Neutrophil (primary cell): Measurements from ENCODE around the gene TNPO3.

Experiments used
- H3K27ac ChIP-seq: fragments of 200-600 bp; sonication (generic); 2 replicates; pipeline ENCODE4 v1.5.1; 2016; ENCODE audit warnings: mild to moderate bottlenecking, moderate library complexity
- H3K27me3 ChIP-seq: fragments of 200-600 bp; sonication (generic); 2 replicates; pipeline ENCODE4 v1.6.0; 2016; ENCODE audit warnings: mild to moderate bottlenecking
- H3K36me3 ChIP-seq: fragments of 200-600 bp; sonication (generic); 2 replicates; pipeline ENCODE4 v1.5.1; 2017
- H3K4me1 ChIP-seq, 2 experiments: fragments of 200-600 bp in 1 of 2; sonication (generic) in 1 of 2; 1 replicate in 1 of 2; 2 replicates in 1 of 2; pipeline versions ENCODE4 v1.5.1 to v1.6.1; 2013 to 2016; ENCODE audit warnings: low read depth in 1 of 2, low read length in 1 of 2, mild to moderate bottlenecking in 1 of 2, moderate library complexity in 1 of 2; ENCODE audit not compliant: control insufficient read depth in 1 of 2, insufficient read depth in 1 of 2
- H3K4me3 ChIP-seq, 2 experiments: fragments of 200-600 bp in 1 of 2; sonication (generic) in 1 of 2; 1 replicate in 1 of 2; 2 replicates in 1 of 2; pipeline ENCODE4 v1.5.1; 2013 to 2016; ENCODE audit warnings: low read depth in 1 of 2, low read length in 1 of 2, mild to moderate bottlenecking in 1 of 2, moderate library complexity in 1 of 2
- H3K9me3 ChIP-seq: fragments of 200-600 bp; sonication (generic); 2 replicates; pipeline ENCODE4 v1.5.1; 2016
- TF ChIP-seq, protein P1 (sequence below): fragments of 200-600 bp; sonication (generic); IDR thresholded peaks from 2 replicates; pipeline ENCODE4 v1.5.1; 2016; ENCODE audit warnings: antibody characterized with exemption

TNPO3 gene

DNA sequence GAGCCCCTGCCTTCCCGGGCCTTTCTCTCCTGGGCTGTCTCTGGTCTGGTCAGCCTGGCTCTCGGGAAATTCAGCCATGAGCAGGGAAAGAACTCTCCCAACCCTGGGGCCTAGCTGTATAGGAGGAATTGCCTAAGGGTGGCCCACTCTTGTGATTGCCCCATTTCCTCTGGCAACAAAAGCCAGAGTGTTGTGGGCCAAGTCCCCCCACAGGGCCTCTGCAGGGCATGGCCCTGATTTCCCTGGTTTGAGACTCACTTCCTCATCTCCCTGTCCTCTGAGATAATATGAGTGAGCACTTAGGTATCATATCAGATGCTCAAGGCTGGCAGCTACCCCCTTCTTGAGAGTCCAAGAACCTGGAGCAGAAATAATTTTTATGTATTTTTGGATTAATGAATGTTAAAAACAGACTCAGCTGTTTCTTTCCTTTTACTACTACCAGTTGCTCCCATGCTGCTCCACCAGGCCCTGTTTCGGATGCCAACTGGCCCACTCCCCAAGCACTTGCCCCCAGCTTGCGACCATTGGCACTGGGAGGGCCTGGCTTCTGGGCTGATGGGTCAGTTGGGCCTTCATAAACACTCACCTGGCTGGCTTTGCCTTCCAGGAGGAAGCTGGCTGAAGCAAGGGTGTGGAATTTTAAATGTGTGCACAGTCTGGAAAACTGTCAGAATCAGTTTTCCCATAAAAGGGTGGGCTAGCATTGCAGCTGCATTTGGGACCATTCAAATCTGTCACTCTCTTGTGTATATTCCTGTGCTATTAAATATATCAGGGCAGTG lies 105.7 kb downstream of the TNPO3 start:
- TF ChIP-seq, protein P1, sequence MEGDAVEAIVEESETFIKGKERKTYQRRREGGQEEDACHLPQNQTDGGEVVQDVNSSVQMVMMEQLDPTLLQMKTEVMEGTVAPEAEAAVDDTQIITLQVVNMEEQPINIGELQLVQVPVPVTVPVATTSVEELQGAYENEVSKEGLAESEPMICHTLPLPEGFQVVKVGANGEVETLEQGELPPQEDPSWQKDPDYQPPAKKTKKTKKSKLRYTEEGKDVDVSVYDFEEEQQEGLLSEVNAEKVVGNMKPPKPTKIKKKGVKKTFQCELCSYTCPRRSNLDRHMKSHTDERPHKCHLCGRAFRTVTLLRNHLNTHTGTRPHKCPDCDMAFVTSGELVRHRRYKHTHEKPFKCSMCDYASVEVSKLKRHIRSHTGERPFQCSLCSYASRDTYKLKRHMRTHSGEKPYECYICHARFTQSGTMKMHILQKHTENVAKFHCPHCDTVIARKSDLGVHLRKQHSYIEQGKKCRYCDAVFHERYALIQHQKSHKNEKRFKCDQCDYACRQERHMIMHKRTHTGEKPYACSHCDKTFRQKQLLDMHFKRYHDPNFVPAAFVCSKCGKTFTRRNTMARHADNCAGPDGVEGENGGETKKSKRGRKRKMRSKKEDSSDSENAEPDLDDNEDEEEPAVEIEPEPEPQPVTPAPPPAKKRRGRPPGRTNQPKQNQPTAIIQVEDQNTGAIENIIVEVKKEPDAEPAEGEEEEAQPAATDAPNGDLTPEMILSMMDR, result no peak
- H3K9me3 ChIP-seq, result no peaks in the 10 kb centered on the region
- no peak overlapping the region for H3K4me3 ChIP-seq
- no peaks in the 10 kb centered on the region for H3K27me3 ChIP-seq
- peaks cover 14 to 16% of the 10 kb centered on the region in 2 experiments for H3K4me1 ChIP-seq
- H3K27ac ChIP-seq, result peak overlapping the region; percentile 52
- H3K36me3 ChIP-seq, result peaks cover 89% of the 10 kb centered on the region

DNA sequence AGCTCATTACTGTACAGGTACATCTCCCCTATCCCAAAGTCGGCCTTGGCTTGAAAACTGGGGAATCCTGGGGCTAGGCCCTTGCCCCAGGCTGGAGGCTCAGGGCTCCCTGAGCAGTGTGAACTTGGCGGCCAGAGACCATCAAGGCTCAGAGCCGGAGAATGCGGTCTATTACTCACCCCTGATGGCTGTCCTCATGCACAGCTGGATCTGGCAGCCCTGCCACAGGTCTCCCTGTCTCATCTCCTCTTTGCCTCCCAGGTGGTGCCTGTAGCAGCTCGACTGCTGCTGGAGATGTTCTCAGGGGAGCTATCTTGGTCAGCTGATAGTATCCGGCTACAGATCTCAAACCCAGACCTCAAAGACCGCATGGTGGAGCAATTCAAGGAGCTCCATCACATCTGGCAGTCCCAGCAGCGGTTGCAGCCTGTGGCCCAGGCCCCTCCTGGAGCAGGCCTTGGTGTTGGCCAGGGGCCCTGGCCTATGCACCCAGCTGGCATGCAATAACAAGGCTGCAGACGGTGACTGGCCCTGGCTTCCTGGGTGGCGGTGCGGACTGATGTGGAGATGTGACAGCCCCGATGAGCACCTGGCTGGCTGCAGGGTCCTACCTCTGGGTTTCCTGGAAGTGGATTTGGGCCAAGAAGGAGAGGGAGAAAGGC lies 106.5 kb downstream of the TNPO3 start:
- peak overlapping the region; percentile 52 for H3K27ac ChIP-seq
- peaks cover 14 to 16% of the 10 kb centered on the region in 2 experiments for H3K4me1 ChIP-seq
- H3K36me3 ChIP-seq, result peaks cover 82% of the 10 kb centered on the region
- no peak overlapping the region for H3K4me3 ChIP-seq
- no peaks in the 10 kb centered on the region for H3K9me3 ChIP-seq
- H3K27me3 ChIP-seq, result no peaks in the 10 kb centered on the region
- TF ChIP-seq, protein P1, result no peak

DNA sequence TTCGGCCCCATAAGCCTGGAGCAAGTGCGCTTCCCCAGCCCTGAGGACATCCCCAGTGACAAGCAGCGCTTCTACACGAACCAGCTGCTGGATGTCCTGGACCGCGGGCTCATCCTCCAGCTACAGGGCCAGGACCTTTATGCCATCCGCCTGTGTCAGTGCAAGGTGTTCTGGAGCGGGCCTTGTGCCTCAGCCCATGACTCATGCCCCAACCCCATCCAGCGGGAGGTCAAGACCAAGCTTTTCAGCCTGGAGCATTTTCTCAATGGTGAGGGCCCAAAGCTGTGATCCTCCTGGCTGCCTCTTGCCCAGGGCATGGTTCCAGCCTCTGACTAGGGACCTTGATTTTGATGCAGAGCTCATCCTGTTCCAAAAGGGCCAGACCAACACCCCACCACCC lies 107.1 kb downstream of the TNPO3 start:
- H3K9me3 ChIP-seq, result no peaks in the 10 kb centered on the region
- peaks cover 76% of the 10 kb centered on the region for H3K36me3 ChIP-seq
- no peak overlapping the region for H3K4me3 ChIP-seq
- no peaks in the 10 kb centered on the region for H3K27me3 ChIP-seq
- H3K4me1 ChIP-seq, result peaks cover 14 to 16% of the 10 kb centered on the region in 2 experiments
- TF ChIP-seq, protein P1, result no peak
- no peak overlapping the region for H3K27ac ChIP-seq

DNA sequence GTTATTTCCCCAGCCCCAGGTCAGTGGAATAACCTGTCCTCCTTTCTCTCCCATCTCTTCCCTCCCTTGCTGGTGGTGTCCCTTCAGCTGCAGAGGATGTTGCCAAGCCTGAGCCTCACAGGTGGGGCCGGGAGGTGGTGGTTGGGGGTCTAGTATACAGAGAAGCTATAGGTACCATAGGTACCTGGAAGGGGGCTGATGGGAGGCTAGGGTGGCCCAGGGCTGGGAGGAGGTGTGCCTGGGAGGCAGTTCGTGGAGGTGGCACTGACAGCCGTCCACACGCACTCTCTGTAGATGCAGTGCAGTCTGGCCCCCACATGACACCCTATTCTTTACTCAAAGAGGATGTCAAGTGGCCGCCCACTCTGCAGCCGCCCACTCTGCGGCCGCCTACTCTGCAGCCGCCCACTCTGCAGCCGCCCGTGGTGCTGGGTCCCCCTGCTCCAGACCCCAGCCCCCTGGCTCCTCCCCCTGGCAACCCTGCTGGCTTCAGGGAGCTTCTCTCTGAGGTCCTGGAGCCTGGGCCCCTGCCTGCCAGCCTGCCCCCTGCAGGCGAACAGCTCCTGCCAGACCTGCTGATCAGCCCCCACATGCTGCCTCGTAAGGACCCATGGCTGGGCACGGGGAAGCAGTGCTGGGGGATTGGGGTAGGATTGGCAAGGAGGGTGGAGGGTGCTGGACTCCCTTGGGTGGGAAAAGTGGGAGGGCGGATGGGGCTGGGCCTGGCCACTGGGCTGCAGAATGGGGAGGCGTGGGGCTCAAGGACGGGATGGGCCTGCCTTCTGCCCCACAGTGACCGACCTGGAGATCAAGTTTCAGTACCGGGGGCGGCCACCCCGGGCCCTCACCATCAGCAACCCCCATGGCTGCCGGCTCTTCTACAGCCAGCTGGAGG lies 107.7 kb downstream of the TNPO3 start:
- Histone ChIP-seq H3K9me3 (no peaks in the 10 kb centered on the region), H3K4me1 (peaks cover 14 to 16% of the 10 kb centered on the region in 2 experiments), H3K36me3 (peaks cover 69% of the 10 kb centered on the region), H3K4me3 (no peak overlapping the region), H3K27me3 (no peaks in the 10 kb centered on the region), H3K27ac (no peak overlapping the region)
- TF ChIP-seq, protein P1, result no peak

DNA sequence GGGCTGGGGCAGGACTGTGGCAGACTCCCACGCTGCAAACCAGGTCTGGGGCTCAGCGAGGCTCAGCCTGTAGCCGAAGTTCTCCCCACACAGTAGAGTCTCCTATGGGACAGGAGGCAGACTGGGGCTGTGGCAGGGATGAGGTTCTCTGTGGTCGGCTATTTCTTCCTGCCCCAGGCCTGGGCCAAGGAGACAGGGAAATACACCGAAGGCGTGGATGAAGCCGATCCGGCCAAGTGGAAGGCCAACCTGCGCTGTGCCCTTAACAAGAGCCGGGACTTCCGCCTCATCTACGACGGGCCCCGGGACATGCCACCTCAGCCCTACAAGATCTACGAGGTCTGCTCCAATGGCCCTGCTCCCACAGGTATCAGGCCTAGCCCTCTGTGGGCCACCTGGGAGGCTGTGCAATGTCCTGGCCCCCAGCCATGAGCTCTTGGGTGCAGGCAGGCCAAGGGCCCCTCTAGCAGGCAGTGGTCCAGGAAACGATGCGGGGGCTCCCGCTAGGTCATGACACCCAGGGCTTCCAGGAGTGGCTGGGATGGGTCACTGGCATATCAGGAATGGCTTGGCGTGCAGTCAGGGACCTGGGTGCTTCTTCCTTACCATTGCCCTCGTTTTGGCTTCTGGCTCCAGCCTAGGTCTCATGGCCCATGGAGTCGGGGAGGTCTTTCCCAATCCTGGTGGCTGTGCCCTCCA lies 109.1 kb downstream of the TNPO3 start:
- Histone ChIP-seq H3K27me3 (no peaks in the 10 kb centered on the region), H3K4me1 (peaks cover 23 to 24% of the 10 kb centered on the region in 2 experiments), H3K27ac (no peak overlapping the region), H3K4me3 (no peak overlapping the region), H3K36me3 (peaks cover 58% of the 10 kb centered on the region), H3K9me3 (no peaks in the 10 kb centered on the region)
- TF ChIP-seq, protein P1, result no peak
